Fibroblast of peridontal ligament (primary cell): ENCODE measurements around the gene LRBA.

Experiments
- DNase-seq: peaks from one replicate; pipeline ENCODE4 v3.0.0-alpha.2; 2010; ENCODE audit errors: extremely low read depth

Gene LRBA

GRCh38 chr4:150588316-150588715, 426.8 kb downstream of the LRBA start:
- no peak for DNase-seq

- no peak for DNase-seq
Observed at GRCh38 chr4:150586162-150586810, 428.8 kb downstream of the LRBA start.

- DNase-seq = no peak
Observed at GRCh38 chr4:150585611-150586010, 429.5 kb downstream of the LRBA start.

- no peak for DNase-seq
Observed at GRCh38 chr4:150584111-150584915, 430.8 kb downstream of the LRBA start.

- DNase-seq = no peak
Observed at GRCh38 chr4:150583287-150584110, 431.6 kb downstream of the LRBA start.

- DNase-seq = no peak
Observed at GRCh38 chr4:150582873-150583286, 432.2 kb downstream of the LRBA start.

- DNase-seq = no peak
Observed at GRCh38 chr4:150582146-150582872, 432.8 kb downstream of the LRBA start, which contains the start of gene MAB21L2. TSS of gene MAB21L2 (plus strand) at chr4:150582151. CDS start at chr4:150583030, 879 bp downstream.

GRCh38 chr4:150581641-150582051, 433.4 kb downstream of the LRBA start:
- DNase-seq = no peak

- DNase-seq = no peak
Observed at GRCh38 chr4:150581056-150581605, 434.0 kb downstream of the LRBA start.

- DNase-seq = no peak
Observed at GRCh38 chr4:150580306-150580705, 434.8 kb downstream of the LRBA start.

- no peak for DNase-seq
Observed at GRCh38 chr4:150579551-150580234, 435.4 kb downstream of the LRBA start.

GRCh38 chr4:150578745-150579501, 436.2 kb downstream of the LRBA start:
- no peak for DNase-seq

GRCh38 chr4:150577796-150578195, 437.3 kb downstream of the LRBA start:
- no peak for DNase-seq

GRCh38 chr4:150574678-150575077, 440.4 kb downstream of the LRBA start:
- no peak for DNase-seq

GRCh38 chr4:150573534-150573933, 441.6 kb downstream of the LRBA start:
- DNase-seq = peak; percentile 69

- DNase-seq = no peak
Observed at GRCh38 chr4:150572704-150573504, 442.2 kb downstream of the LRBA start.

- DNase-seq = no peak
Observed at GRCh38 chr4:150570862-150571261, 444.2 kb downstream of the LRBA start.

GRCh38 chr4:150569998-150570535, 445.0 kb downstream of the LRBA start:
- no peak for DNase-seq
